Measurements from ENCODE around the gene SLC5A5.

The SLC5A5 gene

GRCh38 chr19:17832443-17833208 lies 39.1 kb upstream of the SLC5A5 start:
- DNase-seq (ENCODE audit: low read depth, low spot score): no peak
- TF ChIP-seq ZNF274 (IDR thresholded peaks at IDR 0.05; ENCODE audit: low read depth, low read length): no peak
- Histone ChIP-seq H3K36me3 (ENCODE audit: insufficient read depth, insufficient read length, low read length) (no peaks in the 10 kb centered on the region), H3K4me1 (ENCODE audit: insufficient read depth, insufficient read length) (peaks cover 14% of the 10 kb centered on the region), H3K27me3 (ENCODE audit: insufficient read depth, insufficient read length) (peaks cover 22% of the 10 kb centered on the region), H3K9ac (ENCODE audit: insufficient read length, low read depth) (no peak overlapping the region), H3K4me3 (ENCODE audit: insufficient read length, low read depth) (no peak overlapping the region), H3K9me3 (ENCODE audit: insufficient read depth, low read length) (no peaks in the 10 kb centered on the region)

DNA sequence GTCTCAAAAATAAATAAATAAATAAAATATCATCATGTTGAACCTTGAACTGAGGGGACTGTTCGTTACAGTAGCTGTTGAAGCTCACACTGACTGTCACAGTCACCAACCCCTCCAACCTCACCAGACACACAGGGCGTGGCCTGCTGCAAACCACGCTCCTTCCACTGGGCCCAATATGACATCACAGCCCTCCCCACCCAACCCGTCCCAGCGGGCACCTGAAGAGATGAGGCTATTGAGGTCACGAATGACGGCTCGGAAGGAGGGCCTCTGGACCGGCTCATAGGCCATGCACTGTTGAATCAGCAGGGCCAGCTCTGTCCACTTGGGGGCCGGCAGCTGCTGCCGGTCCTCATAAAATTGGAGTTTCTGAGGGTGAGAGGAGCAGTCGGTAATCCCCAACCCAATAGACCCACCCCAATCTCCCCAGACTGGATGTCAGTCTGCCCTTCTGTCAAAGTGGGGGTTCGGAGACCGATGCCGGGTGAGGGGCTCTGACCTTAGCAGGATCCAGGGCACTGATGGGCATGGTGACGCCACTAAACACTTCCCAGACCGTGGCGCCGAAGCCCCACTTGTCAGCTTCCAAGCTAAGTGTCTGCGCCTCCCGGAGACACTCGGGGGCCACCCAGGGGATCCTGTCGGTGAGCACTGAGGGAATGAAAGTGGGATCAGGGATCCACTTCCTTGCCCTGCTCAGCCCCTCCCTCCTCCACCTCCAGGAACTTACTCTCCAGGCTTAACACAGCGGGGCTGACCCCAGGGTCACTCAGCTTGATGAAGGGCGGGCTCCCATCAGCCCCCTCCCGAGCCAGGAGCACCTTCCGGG lies 37.2 kb upstream of the SLC5A5 start:
- no peak overlapping the region for H3K9ac ChIP-seq (ENCODE audit: insufficient read length, low read depth)
- H3K36me3 ChIP-seq (ENCODE audit: insufficient read depth, insufficient read length, low read length): no peaks in the 10 kb centered on the region
- peaks cover 29% of the 10 kb centered on the region for H3K27me3 ChIP-seq (ENCODE audit: insufficient read depth, insufficient read length)
- DNase-seq (ENCODE audit: low read depth, low spot score): no peak
- peaks cover 16% of the 10 kb centered on the region for H3K4me1 ChIP-seq (ENCODE audit: insufficient read depth, insufficient read length)
- TF ChIP-seq YY1 (IDR thresholded peaks at IDR 0.05; ENCODE audit: insufficient read depth, insufficient read length) (no peak), ZNF274 (IDR thresholded peaks at IDR 0.05; ENCODE audit: low read depth, low read length) (no peak), SUZ12 (IDR thresholded peaks at IDR 0.05; ENCODE audit: extremely low read depth, insufficient read depth, insufficient read length) (no peak)
- H3K9me3 ChIP-seq (ENCODE audit: insufficient read depth, low read length): no peaks in the 10 kb centered on the region
- H3K4me3 ChIP-seq (ENCODE audit: insufficient read length, low read depth): no peak overlapping the region

GRCh38 chr19:17835182-17836006 lies 36.4 kb upstream of the SLC5A5 start:
- TF ChIP-seq ZNF274 (IDR thresholded peaks at IDR 0.05; ENCODE audit: low read depth, low read length): no peak
- TF ChIP-seq SUZ12 (IDR thresholded peaks at IDR 0.05; ENCODE audit: extremely low read depth, insufficient read depth, insufficient read length): no peak
- no peak for TF ChIP-seq YY1 (IDR thresholded peaks at IDR 0.05; ENCODE audit: insufficient read depth, insufficient read length)
- peaks cover 34% of the 10 kb centered on the region for H3K27me3 ChIP-seq (ENCODE audit: insufficient read depth, insufficient read length)
- H3K4me3 ChIP-seq (ENCODE audit: insufficient read length, low read depth): no peak overlapping the region
- no peaks in the 10 kb centered on the region for H3K9me3 ChIP-seq (ENCODE audit: insufficient read depth, low read length)
- H3K9ac ChIP-seq (ENCODE audit: insufficient read length, low read depth): no peak overlapping the region
- H3K36me3 ChIP-seq (ENCODE audit: insufficient read depth, insufficient read length, low read length): no peaks in the 10 kb centered on the region
- H3K4me1 ChIP-seq (ENCODE audit: insufficient read depth, insufficient read length): peaks cover 13% of the 10 kb centered on the region
- no peak for DNase-seq (ENCODE audit: low read depth, low spot score)

- Histone ChIP-seq H3K36me3 (ENCODE audit: insufficient read depth, insufficient read length, low read length) (no peaks in the 10 kb centered on the region), H3K27me3 (ENCODE audit: insufficient read depth, insufficient read length) (peaks cover 39% of the 10 kb centered on the region), H3K9ac (ENCODE audit: insufficient read length, low read depth) (no peak overlapping the region), H3K4me1 (ENCODE audit: insufficient read depth, insufficient read length) (peaks cover 17% of the 10 kb centered on the region), H3K9me3 (ENCODE audit: insufficient read depth, low read length) (no peaks in the 10 kb centered on the region), H3K4me3 (ENCODE audit: insufficient read length, low read depth) (no peak overlapping the region)
- TF ChIP-seq ZNF274 (IDR thresholded peaks at IDR 0.05; ENCODE audit: low read depth, low read length): no peak
- TF ChIP-seq YY1 (IDR thresholded peaks at IDR 0.05; ENCODE audit: insufficient read depth, insufficient read length): no peak
- no peak for TF ChIP-seq SUZ12 (IDR thresholded peaks at IDR 0.05; ENCODE audit: extremely low read depth, insufficient read depth, insufficient read length)
- DNase-seq (ENCODE audit: low read depth, low spot score): no peak
Observed at GRCh38 chr19:17836530-17836929, 35.2 kb upstream of the SLC5A5 start.

GRCh38 chr19:17837972-17838371 lies 33.8 kb upstream of the SLC5A5 start:
- H3K4me1 ChIP-seq (ENCODE audit: insufficient read depth, insufficient read length): peaks cover 20% of the 10 kb centered on the region
- no peak for TF ChIP-seq YY1 (IDR thresholded peaks at IDR 0.05; ENCODE audit: insufficient read depth, insufficient read length)
- no peak for TF ChIP-seq SUZ12 (IDR thresholded peaks at IDR 0.05; ENCODE audit: extremely low read depth, insufficient read depth, insufficient read length)
- TF ChIP-seq ZNF274 (IDR thresholded peaks at IDR 0.05; ENCODE audit: low read depth, low read length): no peak
- H3K36me3 ChIP-seq (ENCODE audit: insufficient read depth, insufficient read length, low read length): no peaks in the 10 kb centered on the region
- peaks cover 32% of the 10 kb centered on the region for H3K27me3 ChIP-seq (ENCODE audit: insufficient read depth, insufficient read length)
- no peak overlapping the region for H3K4me3 ChIP-seq (ENCODE audit: insufficient read length, low read depth)
- no peaks in the 10 kb centered on the region for H3K9me3 ChIP-seq (ENCODE audit: insufficient read depth, low read length)
- DNase-seq (ENCODE audit: low read depth, low spot score): no peak
- no peak overlapping the region for H3K9ac ChIP-seq (ENCODE audit: insufficient read length, low read depth)

DNA sequence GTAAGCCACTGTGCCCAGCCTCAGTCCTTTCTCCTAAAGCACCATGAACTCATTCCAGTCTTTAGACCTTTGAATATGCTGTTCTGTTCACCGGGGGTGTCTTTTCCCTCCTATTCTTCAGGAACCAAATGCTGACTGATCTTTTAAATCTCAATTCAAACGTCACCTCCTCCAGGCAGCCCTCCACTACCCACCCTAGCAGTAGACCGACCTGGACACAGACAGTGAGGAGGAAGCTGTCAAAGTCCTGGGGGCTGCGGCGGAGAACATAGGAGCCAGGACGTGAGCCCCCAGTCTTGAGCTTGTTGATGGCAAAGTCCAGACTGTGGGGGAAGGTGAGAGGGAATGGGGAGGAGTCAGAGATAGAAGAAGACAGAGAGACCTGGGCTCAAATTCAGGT lies 31.7 kb upstream of the SLC5A5 start:
- no peaks in the 10 kb centered on the region for H3K9me3 ChIP-seq (ENCODE audit: insufficient read depth, low read length)
- DNase-seq (ENCODE audit: low read depth, low spot score): no peak

More for the DNA sequence above, 31.7 kb upstream of the SLC5A5 start:
- TF ChIP-seq ZNF274 (IDR thresholded peaks at IDR 0.05; ENCODE audit: low read depth, low read length) (no peak), SUZ12 (IDR thresholded peaks at IDR 0.05; ENCODE audit: extremely low read depth, insufficient read depth, insufficient read length) (no peak), YY1 (IDR thresholded peaks at IDR 0.05; ENCODE audit: insufficient read depth, insufficient read length) (no peak)
- Histone ChIP-seq H3K36me3 (ENCODE audit: insufficient read depth, insufficient read length, low read length) (no peaks in the 10 kb centered on the region), H3K9ac (ENCODE audit: insufficient read length, low read depth) (no peak overlapping the region), H3K4me1 (ENCODE audit: insufficient read depth, insufficient read length) (peaks cover 20% of the 10 kb centered on the region), H3K27me3 (ENCODE audit: insufficient read depth, insufficient read length) (peaks cover 30% of the 10 kb centered on the region), H3K4me3 (ENCODE audit: insufficient read length, low read depth) (no peak overlapping the region)
